ENCODE measurements around the gene RUNX2.

GRCh38 chr6:45437439-45437815 is 109.3 kb downstream of the RUNX2 start:
- TF ChIP-seq CTCF (IDR thresholded peaks at IDR 0.05) (no peak), REST (IDR thresholded peaks at IDR 0.05; ENCODE audit: insufficient read depth in 1 of 2, low read depth in 2 of 2, low read length in 1 of 2) (no peak), POLR2AphosphoS5 (IDR thresholded peaks at IDR 0.05; ENCODE audit: low read depth, low read length) (no peak), SIN3A (IDR thresholded peaks at IDR 0.05; ENCODE audit: borderline replicate concordance, insufficient read depth, low read depth, low read length) (no peak), TCF7L2 (IDR thresholded peaks at IDR 0.05; ENCODE audit: low read depth, low read length) (no peak)
